ENCODE results near the gene FOXP1.

FOXP1 gene

GRCh38 chr3:71189480-71189879 is 394.0 kb downstream of the FOXP1 start:
- TF ChIP-seq, protein P1, sequence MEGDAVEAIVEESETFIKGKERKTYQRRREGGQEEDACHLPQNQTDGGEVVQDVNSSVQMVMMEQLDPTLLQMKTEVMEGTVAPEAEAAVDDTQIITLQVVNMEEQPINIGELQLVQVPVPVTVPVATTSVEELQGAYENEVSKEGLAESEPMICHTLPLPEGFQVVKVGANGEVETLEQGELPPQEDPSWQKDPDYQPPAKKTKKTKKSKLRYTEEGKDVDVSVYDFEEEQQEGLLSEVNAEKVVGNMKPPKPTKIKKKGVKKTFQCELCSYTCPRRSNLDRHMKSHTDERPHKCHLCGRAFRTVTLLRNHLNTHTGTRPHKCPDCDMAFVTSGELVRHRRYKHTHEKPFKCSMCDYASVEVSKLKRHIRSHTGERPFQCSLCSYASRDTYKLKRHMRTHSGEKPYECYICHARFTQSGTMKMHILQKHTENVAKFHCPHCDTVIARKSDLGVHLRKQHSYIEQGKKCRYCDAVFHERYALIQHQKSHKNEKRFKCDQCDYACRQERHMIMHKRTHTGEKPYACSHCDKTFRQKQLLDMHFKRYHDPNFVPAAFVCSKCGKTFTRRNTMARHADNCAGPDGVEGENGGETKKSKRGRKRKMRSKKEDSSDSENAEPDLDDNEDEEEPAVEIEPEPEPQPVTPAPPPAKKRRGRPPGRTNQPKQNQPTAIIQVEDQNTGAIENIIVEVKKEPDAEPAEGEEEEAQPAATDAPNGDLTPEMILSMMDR (IDR thresholded peaks at IDR 0.05; ENCODE audit: low read depth, low read length, missing control alignments) = no peak
- no peak overlapping the region for H3K4me3 ChIP-seq (ENCODE audit: low read depth, low read length)
- DNase-seq (ENCODE audit: low read depth) = no peak

DNA sequence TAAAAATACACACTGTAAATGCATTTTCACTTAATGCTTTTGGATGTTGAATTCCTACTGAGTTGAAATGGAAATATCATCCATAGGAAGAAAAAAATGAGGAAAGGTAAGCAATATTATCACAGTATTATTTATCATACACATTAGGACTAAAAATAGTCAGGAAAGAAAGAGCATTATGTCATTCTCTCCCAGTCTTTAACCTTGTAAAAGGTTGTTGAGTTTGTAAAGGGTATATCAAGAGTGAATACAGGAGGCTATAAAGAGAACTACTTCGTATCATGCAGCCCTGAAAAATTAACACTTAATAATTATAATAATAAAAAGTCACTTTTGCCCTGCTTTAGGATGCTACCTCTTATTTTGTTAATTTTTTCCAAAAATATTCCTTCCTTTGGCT is 395.8 kb downstream of the FOXP1 start:
- TF ChIP-seq, protein P1 (IDR thresholded peaks at IDR 0.05; ENCODE audit: low read depth, low read length, missing control alignments) = no peak
- H3K4me3 ChIP-seq (ENCODE audit: low read depth, low read length) = no peak overlapping the region
- DNase-seq (ENCODE audit: low read depth) = no peak

- no peak for DNase-seq (ENCODE audit: low read depth)
- no peak overlapping the region for H3K4me3 ChIP-seq (ENCODE audit: low read depth, low read length)
- TF ChIP-seq, protein P1 (IDR thresholded peaks at IDR 0.05; ENCODE audit: low read depth, low read length, missing control alignments) = no peak
Measured at GRCh38 chr3:71186801-71187200, 396.7 kb downstream of the FOXP1 start.

GRCh38 chr3:71185733-71186455 is 397.6 kb downstream of the FOXP1 start:
- H3K4me3 ChIP-seq (ENCODE audit: low read depth, low read length) = no peak overlapping the region
- no peak for DNase-seq (ENCODE audit: low read depth)
- TF ChIP-seq, protein P1 (IDR thresholded peaks at IDR 0.05; ENCODE audit: low read depth, low read length, missing control alignments) = no peak

GRCh38 chr3:71184252-71184651 is 399.3 kb downstream of the FOXP1 start:
- TF ChIP-seq, protein P1 (IDR thresholded peaks at IDR 0.05; ENCODE audit: low read depth, low read length, missing control alignments) = no peak

DNA sequence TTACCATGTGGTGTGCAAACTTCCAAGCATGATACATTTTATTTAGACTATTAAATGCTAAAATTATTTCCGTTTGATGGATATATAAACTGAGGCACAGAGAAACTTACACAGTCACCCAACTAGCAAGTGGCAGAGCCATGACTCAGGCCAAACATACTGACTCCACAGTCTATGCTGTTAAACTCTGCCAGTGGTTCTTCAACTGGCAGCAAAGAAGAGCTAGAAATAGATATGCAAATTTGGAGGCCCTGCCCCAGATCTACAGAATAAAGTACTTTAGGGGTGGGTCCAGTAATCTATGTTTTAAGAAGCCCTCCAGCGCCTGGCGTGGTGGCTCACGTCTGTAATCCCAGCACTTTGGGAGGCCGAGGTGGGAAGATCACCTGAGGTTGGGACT is 400.0 kb downstream of the FOXP1 start:
- TF ChIP-seq, protein P1 (IDR thresholded peaks at IDR 0.05; ENCODE audit: low read depth, low read length, missing control alignments) = no peak
- no peak for DNase-seq (ENCODE audit: low read depth)
- no peak overlapping the region for H3K4me3 ChIP-seq (ENCODE audit: low read depth, low read length)

More at GRCh38 chr3:71184252-71184651, 399.3 kb downstream of the FOXP1 start:
- DNase-seq (ENCODE audit: low read depth) = no peak
- H3K4me3 ChIP-seq (ENCODE audit: low read depth, low read length) = no peak overlapping the region

DNA sequence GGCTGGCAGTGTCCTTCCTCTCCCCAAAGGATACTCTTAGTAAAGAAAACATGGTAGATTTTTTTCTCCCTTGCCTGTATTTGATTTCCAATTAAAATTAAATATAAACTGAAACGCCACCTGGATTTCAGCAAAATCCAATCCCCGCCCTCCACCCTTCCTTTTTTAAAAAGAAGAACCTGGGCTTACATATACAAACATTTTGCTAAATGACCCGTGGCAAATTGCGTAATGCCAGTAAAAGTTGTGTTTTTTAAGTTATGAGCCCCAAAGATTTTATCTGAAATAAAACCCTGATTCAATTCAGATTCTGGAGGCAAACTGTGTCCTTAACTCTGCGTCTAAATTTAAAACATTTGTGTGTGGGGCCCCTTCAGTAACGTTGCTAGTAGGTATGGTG is 403.0 kb downstream of the FOXP1 start:
- H3K4me3 ChIP-seq (ENCODE audit: low read depth, low read length) = no peak overlapping the region
- no peak for DNase-seq (ENCODE audit: low read depth)
- TF ChIP-seq, protein P1 (IDR thresholded peaks at IDR 0.05; ENCODE audit: low read depth, low read length, missing control alignments) = no peak

Measured in GM12864 (cell line).